GM12878 (cell line): Measurements from ENCODE around the gene USP21. TPM values are rescaled to one million over a fixed set of nuclear protein-coding genes. Genes with fewer than 3 reads are reported as not detected.

ENCODE experiments used
- ATAC-seq: fragments of 200-7000 bp; cut with Tn5 transposase; 3 replicates; pipeline ENCODE4 v1.9.1; 2020; ENCODE audit warnings: mild to moderate bottlenecking, moderate library complexity
- BruUV-seq: library from RNA; stranded (reverse); fragments of 400-500 nt; replicated peaks from 2 replicates; lab custom pipeline; 2021; lab: Mats Ljungman, UMichigan
- CTCF ChIA-PET: fragments of 300-600 bp; sonication (Branson Sonifier 250); formaldehyde crosslinking; extraction: SDS; loops from one replicate; lab custom pipeline; 2021; ENCODE audit warnings: inconsistent platforms; lab: Yijun Ruan, JAX
- POLR2A ChIA-PET: fragments of 350-600 bp; formaldehyde crosslinking; extraction: SDS; loops from one replicate; lab custom pipeline; 2021; ENCODE audit warnings: inconsistent platforms; lab: Charles Lee
- RAD21 ChIA-PET: fragments of 300-600 bp; sonication (Branson Sonifier 250); formaldehyde crosslinking; loops from one replicate; lab custom pipeline; 2023; ENCODE audit warnings: antibody characterized with exemption; ENCODE audit not compliant: unreplicated experiment; lab: Charles Lee
- SMC1A ChIA-PET: fragments of 300-600 bp; sonication (Branson Sonifier 250); formaldehyde crosslinking; loops from one replicate; lab custom pipeline; 2023; ENCODE audit not compliant: unreplicated experiment, uncharacterized antibody; lab: Charles Lee
- DNase-seq: peaks from one replicate; pipeline ENCODE4 v3.0.0-alpha.2; 2011; ENCODE audit warnings: low read depth, low spot score
- FAIRE-seq: peaks from 3 replicates; lab custom pipeline; 2011; peaks lifted over from hg19 to GRCh38; lab: Jason Lieb, UNC
- H2AFZ ChIP-seq: 2 replicates; pipeline ENCODE4 v1.6.0; 2011; ENCODE audit warnings: low read depth, low read length, control low read depth; ENCODE audit not compliant: control insufficient read depth
- H3K27ac ChIP-seq: 2 replicates; pipeline ENCODE4 v1.5.1; 2011; ENCODE audit warnings: control low read depth; ENCODE audit not compliant: control insufficient read depth, insufficient read depth
- H3K27me3 ChIP-seq, 2 experiments: replicated peaks in 1 of 2; 2 replicates each; pipeline versions ENCODE4 v1.6.0 to v1.6.1; 2011; ENCODE audit warnings: low read length in 1 of 2; ENCODE audit not compliant: control insufficient read depth in 2 of 2, insufficient read depth in 2 of 2
- H3K36me3 ChIP-seq, 2 experiments: 2 replicates each; pipeline ENCODE4 v1.5.1; 2011; ENCODE audit warnings: low read length in 1 of 2; ENCODE audit not compliant: control insufficient read depth in 2 of 2, insufficient read depth in 2 of 2
- H3K4me1 ChIP-seq: 2 replicates; pipeline ENCODE4 v1.6.1; 2011; ENCODE audit warnings: mild to moderate bottlenecking, low read length, moderate library complexity, mixed read lengths; ENCODE audit not compliant: control insufficient read depth, insufficient read depth
- H3K4me2 ChIP-seq: 2 replicates; pipeline ENCODE4 v1.6.0; 2011; ENCODE audit warnings: control low read depth; ENCODE audit not compliant: control insufficient read depth, insufficient read depth
- H3K4me3 ChIP-seq: fragments of 200-600 bp; sonication (generic); 2 replicates; pipeline ENCODE4 v1.5.1; 2016
- H3K79me2 ChIP-seq: 2 replicates; pipeline ENCODE4 v1.6.0; 2011; ENCODE audit warnings: low read length; ENCODE audit not compliant: control insufficient read depth, insufficient read depth
- H3K9ac ChIP-seq: 2 replicates; pipeline ENCODE4 v1.8.0; 2011; ENCODE audit warnings: low read length, control low read depth, mixed read lengths; ENCODE audit not compliant: control insufficient read depth, insufficient read depth
- H3K9me3 ChIP-seq: replicated peaks from 3 replicates; pipeline ENCODE4 v1.5.1; 2011; ENCODE audit warnings: mild to moderate bottlenecking, low read length; ENCODE audit not compliant: control insufficient read depth, insufficient read depth
- H4K20me1 ChIP-seq: 2 replicates; pipeline ENCODE4 v1.6.0; 2011; ENCODE audit not compliant: control insufficient read depth, insufficient read depth
- BCL11A ChIP-seq: IDR thresholded peaks from 2 replicates; pipeline ENCODE4 v1.6.1; 2011; ENCODE audit warnings: low read depth, low read length
- CBFB ChIP-seq: IDR thresholded peaks from 2 replicates; pipeline ENCODE4 v1.6.1; 2016; ENCODE audit warnings: antibody characterized with exemption, low read depth
- GATAD2B ChIP-seq: fragments of 450-650 bp; conservative IDR thresholded peaks from 2 replicates; pipeline ENCODE4 v1.6.1; 2017; ENCODE audit warnings: low read depth, mild to moderate bottlenecking, moderate library complexity
- MYC ChIP-seq: IDR thresholded peaks from 2 replicates; pipeline ENCODE4 v1.6.1; 2011; ENCODE audit warnings: mild to moderate bottlenecking, low read length, moderate library complexity, inconsistent platforms; ENCODE audit not compliant: insufficient read depth, insufficient replicate concordance, insufficient read length, severe bottlenecking
- POLR2AphosphoS2 ChIP-seq: IDR thresholded peaks from 2 replicates; pipeline ENCODE4 v1.6.1; 2011; ENCODE audit warnings: low read depth, mild to moderate bottlenecking, low read length, improper control_type of control experiment, moderate library complexity
- RAD21 ChIP-seq: IDR thresholded peaks from 2 replicates; pipeline ENCODE4 v1.6.1; 2011; ENCODE audit warnings: mild to moderate bottlenecking, low read depth, low read length, moderate library complexity; ENCODE audit not compliant: insufficient read depth
- SIX5 ChIP-seq: IDR thresholded peaks from 2 replicates; pipeline ENCODE4 v1.6.1; 2011; ENCODE audit warnings: mild to moderate bottlenecking, low read depth, low read length, moderate library complexity; ENCODE audit not compliant: severe bottlenecking
- TARDBP ChIP-seq: IDR thresholded peaks from 2 replicates; pipeline ENCODE4 v1.6.1; 2016; ENCODE audit warnings: borderline replicate concordance
- WRNIP1 ChIP-seq: IDR thresholded peaks from 2 replicates; pipeline ENCODE4 v1.6.1; 2011; ENCODE audit warnings: low read depth, low read length, improper control_type of control experiment, borderline replicate concordance
- ZNF207 ChIP-seq: fragments of 450-650 bp; IDR thresholded peaks from 2 replicates; pipeline ENCODE4 v1.6.1; 2014; ENCODE audit warnings: antibody characterized with exemption, mild to moderate bottlenecking, borderline replicate concordance
- ZNF24 ChIP-seq: fragments of 450-650 bp; IDR thresholded peaks from 2 replicates; pipeline ENCODE4 v1.6.1; 2017; ENCODE audit warnings: antibody characterized with exemption, mild to moderate bottlenecking
- WGBS: methylation state at CpG from one replicate; pipeline ENCODE4 v1.1.6; 2016; ENCODE audit warnings: low lambda C conversion rate; ENCODE audit not compliant: insufficient replicate concordance, insufficient coverage; ENCODE audit errors: missing lambda C conversion rate; 5-methylcytosine and 5-hydroxymethylcytosine counted together
- in situ Hi-C: fragments of 300-500 bp; cut with MboI; formaldehyde crosslinking; loops from 9 replicates; pipeline ENCODE4 v1.14.3; 2018; ENCODE audit warnings: mixed read lengths
- intact Hi-C: fragments of 100-400 bp; cut with micrococcal nuclease; formaldehyde crosslinking; loops from one replicate; pipeline ENCODE4 v1.14.2; 2022; ENCODE audit not compliant: unreplicated experiment
- polyA plus RNA-seq, 11 experiments: library from polyadenylated mRNA; depleted of rRNA in 4 of 11; unstranded in 6 of 11; stranded (reverse) in 5 of 11; fragments of >200 nt; fragmentation: Nextera tagmentation in 4 of 11; fragmentation: Illumina TruSeq in 1 of 11; extraction: Ambion mirVana in 4 of 11; extraction: Trizol in 1 of 11; gene quantifications; 1 replicate in 1 of 11; 2 replicates in 10 of 11; pipeline versions ENCODE4 v1.2.1 to v1.2.3, GENCODE V29; 2011 to 2016; ENCODE audit warnings: inconsistent platforms in 2 of 11, missing spikeins in 2 of 11, low read depth in 1 of 11
- total RNA-seq, 4 experiments: library from RNA; depleted of rRNA in 3 of 4; stranded (reverse); fragments of >200 nt in 3 of 4; fragmentation: Illumina TruSeq in 1 of 4; extraction: Trizol in 1 of 4; gene quantifications; 2 replicates each; pipeline versions ENCODE4 v1.2.1 to v1.2.3, GENCODE V29; 2013 to 2021
- TF ChIP-seq, protein P1 (sequence below): IDR thresholded peaks from 2 replicates; pipeline ENCODE4 v1.6.1; 2011; ENCODE audit warnings: borderline replicate concordance, low read depth, mild to moderate bottlenecking, moderate library complexity, low read length; ENCODE audit not compliant: insufficient read depth, poor library complexity, severe bottlenecking
- TF ChIP-seq, protein P2 (sequence below): IDR thresholded peaks from 2 replicates; pipeline ENCODE4 v1.6.1; 2012; ENCODE audit warnings: low read depth, low read length, improper control_type of control experiment
- TF ChIP-seq, protein P3 (sequence below): fragments of 450-650 bp; IDR thresholded peaks from 2 replicates; pipeline ENCODE4 v1.6.1; 2016; ENCODE audit warnings: mild to moderate bottlenecking
- TF ChIP-seq, protein P4 (sequence below): fragments of 450-650 bp; IDR thresholded peaks from 2 replicates; pipeline ENCODE4 v1.6.1; 2017; ENCODE audit warnings: mild to moderate bottlenecking

The USP21 gene
- total and polyA plus RNA-seq, 10 of the 15 experiments (the other 5 are each of a cell fraction or from before 2014, with no cell fraction given), result 3.2 to 28.6 (median 16.6) TPM

DNA sequence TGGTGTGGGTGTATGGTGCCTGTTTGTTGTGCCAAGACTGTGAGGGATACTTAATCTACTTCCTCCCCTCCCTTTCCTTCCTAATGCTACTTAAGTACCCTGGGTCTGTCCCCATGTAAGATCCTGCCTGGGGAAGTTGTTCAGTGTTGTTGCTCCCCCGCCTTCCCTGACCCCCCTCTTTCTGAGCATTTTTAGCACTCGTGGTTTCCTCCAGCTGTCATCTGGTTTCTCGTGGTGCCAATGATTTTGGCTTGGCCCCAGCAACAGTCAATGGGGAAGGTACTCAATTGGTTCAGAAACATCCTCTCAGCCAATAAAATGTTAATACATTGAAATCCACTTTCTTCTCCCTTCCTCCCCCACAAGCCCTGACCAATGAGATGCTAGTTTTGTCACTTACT, 26.0 kb downstream of the USP21 start (continued):
- TF ChIP-seq, protein P1, sequence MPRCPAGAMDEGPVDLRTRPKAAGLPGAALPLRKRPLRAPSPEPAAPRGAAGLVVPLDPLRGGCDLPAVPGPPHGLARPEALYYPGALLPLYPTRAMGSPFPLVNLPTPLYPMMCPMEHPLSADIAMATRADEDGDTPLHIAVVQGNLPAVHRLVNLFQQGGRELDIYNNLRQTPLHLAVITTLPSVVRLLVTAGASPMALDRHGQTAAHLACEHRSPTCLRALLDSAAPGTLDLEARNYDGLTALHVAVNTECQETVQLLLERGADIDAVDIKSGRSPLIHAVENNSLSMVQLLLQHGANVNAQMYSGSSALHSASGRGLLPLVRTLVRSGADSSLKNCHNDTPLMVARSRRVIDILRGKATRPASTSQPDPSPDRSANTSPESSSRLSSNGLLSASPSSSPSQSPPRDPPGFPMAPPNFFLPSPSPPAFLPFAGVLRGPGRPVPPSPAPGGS, result no peak
- TF ChIP-seq TARDBP, result no peak

DNA sequence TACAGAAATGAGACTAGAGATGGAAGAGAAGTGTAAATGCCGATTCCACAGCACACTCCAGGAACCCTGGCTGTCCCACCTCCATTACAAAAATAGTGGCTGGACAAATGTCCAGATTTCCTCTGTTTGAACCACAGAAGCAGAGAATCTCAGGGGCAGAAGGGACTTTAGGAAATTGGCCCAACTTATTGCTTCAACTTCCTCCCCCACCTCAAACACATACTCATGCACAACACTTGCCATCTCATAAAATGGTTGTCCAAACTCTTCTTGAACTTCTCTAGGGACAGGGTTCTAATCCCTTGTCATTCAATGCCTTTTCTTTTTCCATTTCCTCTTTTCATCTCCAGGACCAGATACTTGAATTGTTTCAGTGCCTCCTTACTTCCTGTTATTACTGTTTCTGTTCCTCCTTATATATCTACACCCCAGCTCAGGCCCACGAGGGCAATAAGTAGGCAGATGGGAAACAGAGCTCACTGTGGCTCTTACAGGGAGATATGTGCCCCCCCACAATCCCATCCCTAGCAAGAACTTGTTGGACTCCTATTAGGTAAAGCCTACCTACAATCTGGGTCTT, 26.5 kb downstream of the USP21 start:
- H3K9me3 ChIP-seq, result no peaks in the 10 kb centered on the region
- H3K27me3 ChIP-seq, result no peaks in the 10 kb centered on the region
- TSS peak; percentile 62 for BruUV-seq
- DNase-seq (peak; percentile 73), ATAC-seq (peak; percentile 63), FAIRE-seq (peak; percentile 71)
- WGBS, result 0% methylated on average over 2 of the region's 2 CpGs
- peaks cover 14% of the 10 kb centered on the region for H3K79me2 ChIP-seq
- SMC1A ChIA-PET, result interaction anchor here (0.6 to 3.0 kb wide), 12 partner anchors 8 to 1995 kb away, joined by 3 to 19 read pairs (median 5); partner anchors contain the start of genes B4GALT3, NDUFS2, PPOX and TOMM40L
- CTCF ChIA-PET, result interaction anchor here (1.0 to 4.5 kb wide), 11 partner anchors 9 to 196 kb away, joined by 3 to 30 read pairs (median 4); partner anchors contain the start of genes B4GALT3, NDUFS2, PPOX and TOMM40L
- POLR2A ChIA-PET, result interaction anchor here (0.6 to 1.6 kb wide), 13 partner anchors 9 to 205 kb away, joined by 3 to 8 read pairs (median 4); partner anchors contain the start of genes B4GALT3, NDUFS2, PPOX and TOMM40L
- peaks cover 54% of the 10 kb centered on the region for H3K4me1 ChIP-seq
- peak overlapping the region; percentile 59 for H3K9ac ChIP-seq
- H3K4me3 ChIP-seq, result peak overlapping the region; percentile 11; the same call in 1 of the 2 replicates
- H3K27ac ChIP-seq, result peak overlapping the region; percentile 97
- in situ Hi-C loops, result no loop called here
- RAD21 ChIA-PET, result interaction anchor here (1.0 to 2.4 kb wide), 6 partner anchors 9 to 120 kb away, joined by 3 to 13 read pairs (median 8); partner anchors contain the start of genes NDUFS2 and TOMM40L
- H3K4me2 ChIP-seq, result peak overlapping the region; percentile 81
- peak overlapping the region; percentile 49 for H2AFZ ChIP-seq
- no peaks in the 10 kb centered on the region for H3K36me3 ChIP-seq
- intact Hi-C loops, result no loop called here
- no peaks in the 10 kb centered on the region for H4K20me1 ChIP-seq
- TF ChIP-seq GATAD2B (peak; percentile 49; the same call in 1 of the 2 replicates), RAD21 (no peak), WRNIP1 (no peak), ZNF207 (no peak), CBFB (no peak), POLR2AphosphoS2 (no peak), SIX5 (no peak), ZNF24 (no peak), BCL11A (no peak), MYC (no peak)
- TF ChIP-seq, protein P2, sequence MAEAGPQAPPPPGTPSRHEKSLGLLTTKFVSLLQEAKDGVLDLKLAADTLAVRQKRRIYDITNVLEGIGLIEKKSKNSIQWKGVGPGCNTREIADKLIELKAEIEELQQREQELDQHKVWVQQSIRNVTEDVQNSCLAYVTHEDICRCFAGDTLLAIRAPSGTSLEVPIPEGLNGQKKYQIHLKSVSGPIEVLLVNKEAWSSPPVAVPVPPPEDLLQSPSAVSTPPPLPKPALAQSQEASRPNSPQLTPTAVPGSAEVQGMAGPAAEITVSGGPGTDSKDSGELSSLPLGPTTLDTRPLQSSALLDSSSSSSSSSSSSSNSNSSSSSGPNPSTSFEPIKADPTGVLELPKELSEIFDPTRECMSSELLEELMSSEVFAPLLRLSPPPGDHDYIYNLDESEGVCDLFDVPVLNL, result no peak
- TF ChIP-seq, protein P3, sequence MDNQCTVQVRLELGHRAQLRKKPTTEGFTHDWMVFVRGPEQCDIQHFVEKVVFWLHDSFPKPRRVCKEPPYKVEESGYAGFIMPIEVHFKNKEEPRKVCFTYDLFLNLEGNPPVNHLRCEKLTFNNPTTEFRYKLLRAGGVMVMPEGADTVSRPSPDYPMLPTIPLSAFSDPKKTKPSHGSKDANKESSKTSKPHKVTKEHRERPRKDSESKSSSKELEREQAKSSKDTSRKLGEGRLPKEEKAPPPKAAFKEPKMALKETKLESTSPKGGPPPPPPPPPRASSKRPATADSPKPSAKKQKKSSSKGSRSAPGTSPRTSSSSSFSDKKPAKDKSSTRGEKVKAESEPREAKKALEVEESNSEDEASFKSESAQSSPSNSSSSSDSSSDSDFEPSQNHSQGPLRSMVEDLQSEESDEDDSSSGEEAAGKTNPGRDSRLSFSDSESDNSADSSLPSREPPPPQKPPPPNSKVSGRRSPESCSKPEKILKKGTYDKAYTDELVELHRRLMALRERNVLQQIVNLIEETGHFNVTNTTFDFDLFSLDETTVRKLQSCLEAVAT, result no peak
- TF ChIP-seq, protein P4, sequence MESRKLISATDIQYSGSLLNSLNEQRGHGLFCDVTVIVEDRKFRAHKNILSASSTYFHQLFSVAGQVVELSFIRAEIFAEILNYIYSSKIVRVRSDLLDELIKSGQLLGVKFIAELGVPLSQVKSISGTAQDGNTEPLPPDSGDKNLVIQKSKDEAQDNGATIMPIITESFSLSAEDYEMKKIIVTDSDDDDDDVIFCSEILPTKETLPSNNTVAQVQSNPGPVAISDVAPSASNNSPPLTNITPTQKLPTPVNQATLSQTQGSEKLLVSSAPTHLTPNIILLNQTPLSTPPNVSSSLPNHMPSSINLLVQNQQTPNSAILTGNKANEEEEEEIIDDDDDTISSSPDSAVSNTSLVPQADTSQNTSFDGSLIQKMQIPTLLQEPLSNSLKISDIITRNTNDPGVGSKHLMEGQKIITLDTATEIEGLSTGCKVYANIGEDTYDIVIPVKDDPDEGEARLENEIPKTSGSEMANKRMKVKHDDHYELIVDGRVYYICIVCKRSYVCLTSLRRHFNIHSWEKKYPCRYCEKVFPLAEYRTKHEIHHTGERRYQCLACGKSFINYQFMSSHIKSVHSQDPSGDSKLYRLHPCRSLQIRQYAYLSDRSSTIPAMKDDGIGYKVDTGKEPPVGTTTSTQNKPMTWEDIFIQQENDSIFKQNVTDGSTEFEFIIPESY, result no peak
